Suprapubic skin (tissue), 4 donors: ENCODE results near the gene CEP131.

Source experiments
- POLR2A ChIP-seq, 2 donors: fragments of 450-650 bp; IDR thresholded peaks; one replicate each; pipeline ENCODE4 v1.6.1; 2017; ENCODE audit warnings: antibody characterized with exemption in 2 of 2, mild to moderate bottlenecking in 2 of 2, moderate library complexity in 2 of 2
- POLR2AphosphoS5 ChIP-seq, 3 donors: sonication (generic); formaldehyde crosslinking; IDR thresholded peaks; one replicate each; pipeline ENCODE4 v1.6.1; 2017; ENCODE audit warnings: antibody characterized with exemption in 3 of 3

DNA sequence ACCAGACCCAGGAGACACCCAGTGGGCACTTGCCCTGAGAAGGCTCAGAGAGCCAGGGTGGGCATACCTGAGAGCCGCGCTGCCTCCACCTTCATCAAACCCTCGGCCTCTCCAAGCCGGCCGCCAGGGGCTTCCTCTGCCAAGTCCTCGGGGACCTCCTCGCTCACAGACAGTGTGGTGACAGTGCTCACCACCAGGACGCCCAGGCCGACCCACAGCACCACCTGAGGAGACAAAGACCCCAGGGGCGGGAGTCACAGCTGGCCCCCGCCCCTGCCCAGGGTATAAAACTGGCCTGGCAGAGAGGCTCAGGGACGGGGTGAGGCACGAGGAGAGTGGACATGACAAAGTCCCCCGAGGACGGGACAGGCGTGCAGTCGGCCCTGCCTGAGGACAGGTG is 37.4 kb upstream of the CEP131 start:
- TF ChIP-seq POLR2AphosphoS5 (IDR thresholded peaks at IDR 0.05) (no peak), POLR2A (IDR thresholded peaks at IDR 0.05) (no peak)
